DOHH2 (cell line): ENCODE measurements around the gene CPSF6.

Source experiments
- H3F3A ChIP-seq: fragments of 200-600 bp; sonication (generic), shearing (Covaris generic); 2 replicates; pipeline ENCODE4 v1.6.0; 2016; ENCODE audit warnings: antibody characterized with exemption, mild to moderate bottlenecking; ENCODE audit not compliant: control insufficient read depth, insufficient read depth
- H3K27ac ChIP-seq: fragments of 200-600 bp; sonication (generic); 2 replicates; pipeline ENCODE4 v1.5.1; 2014; ENCODE audit warnings: low read depth, mild to moderate bottlenecking, low read length, moderate library complexity
- H3K27me3 ChIP-seq: fragments of 200-600 bp; sonication (generic); 2 replicates; pipeline ENCODE4 v1.6.1; 2014; ENCODE audit warnings: mild to moderate bottlenecking, low read length, mixed read lengths; ENCODE audit not compliant: control insufficient read depth
- H3K36me3 ChIP-seq: fragments of 200-600 bp; sonication (generic); 2 replicates; pipeline ENCODE4 v1.6.1; 2014; ENCODE audit warnings: mild to moderate bottlenecking, low read length, moderate library complexity, mixed read lengths; ENCODE audit not compliant: control insufficient read depth
- H3K4me1 ChIP-seq: fragments of 200-600 bp; sonication (generic); 2 replicates; pipeline ENCODE4 v1.6.1; 2014; ENCODE audit warnings: mild to moderate bottlenecking, low read length, mixed read lengths; ENCODE audit not compliant: control insufficient read depth
- H3K4me2 ChIP-seq: fragments of 200-600 bp; sonication (generic); 2 replicates; pipeline ENCODE4 v1.6.0; 2014; ENCODE audit warnings: mild to moderate bottlenecking, low read length, moderate library complexity
- H3K4me3 ChIP-seq: fragments of 200-600 bp; sonication (generic); 2 replicates; pipeline ENCODE4 v1.5.1; 2014; ENCODE audit warnings: mild to moderate bottlenecking, low read length, mixed read lengths
- H3K79me2 ChIP-seq: fragments of 200-600 bp; sonication (generic); 2 replicates; pipeline ENCODE4 v1.6.1; 2014; ENCODE audit warnings: mild to moderate bottlenecking, low read length, mixed read lengths; ENCODE audit not compliant: control insufficient read depth
- H3K9me2 ChIP-seq: fragments of 200-600 bp; sonication (generic); replicated peaks from 2 replicates; pipeline ENCODE4 v1.6.1; 2014; ENCODE audit warnings: mild to moderate bottlenecking, low read length, mixed read lengths; ENCODE audit not compliant: control insufficient read depth
- H3K9me3 ChIP-seq: fragments of 200-600 bp; sonication (generic); 2 replicates; pipeline ENCODE4 v1.6.1; 2014; ENCODE audit warnings: antibody characterized with exemption, low read length, mixed read lengths; ENCODE audit not compliant: control insufficient read depth, insufficient read depth
- H4K20me1 ChIP-seq: fragments of 200-600 bp; sonication (generic); 2 replicates; pipeline ENCODE4 v1.6.0; 2014; ENCODE audit warnings: low read depth, mild to moderate bottlenecking, antibody characterized with exemption, low read length, moderate library complexity; ENCODE audit not compliant: control insufficient read depth, insufficient read depth
- EZH2phosphoT487 ChIP-seq: fragments of 200-600 bp; sonication (generic); IDR thresholded peaks from 2 replicates; pipeline ENCODE4 v1.6.1; 2017; ENCODE audit warnings: borderline replicate concordance, mild to moderate bottlenecking, antibody characterized with exemption, low read length, moderate library complexity, mixed read lengths
- TF ChIP-seq, protein P1 (sequence below): fragments of 200-600 bp; sonication (generic); IDR thresholded peaks from one replicate; pipeline ENCODE4 v1.5.1; 2014; ENCODE audit warnings: antibody characterized with exemption, mild to moderate bottlenecking, low read depth, low read length; ENCODE audit not compliant: poor library complexity, severe bottlenecking

The CPSF6 gene

GRCh38 chr12:69318225-69318624 is 78.9 kb downstream of the CPSF6 start:
- Histone ChIP-seq H3K27me3 (no peaks in the 10 kb centered on the region), H3F3A (no peaks in the 10 kb centered on the region), H4K20me1 (no peaks in the 10 kb centered on the region), H3K4me3 (no peak overlapping the region), H3K9me2 (no peaks in the 10 kb centered on the region), H3K36me3 (no peaks in the 10 kb centered on the region), H3K4me2 (no peak overlapping the region), H3K79me2 (no peaks in the 10 kb centered on the region), H3K4me1 (peaks cover 13% of the 10 kb centered on the region), H3K9me3 (no peaks in the 10 kb centered on the region), H3K27ac (no peak overlapping the region)
- no peak for TF ChIP-seq EZH2phosphoT487
- TF ChIP-seq, protein P1, sequence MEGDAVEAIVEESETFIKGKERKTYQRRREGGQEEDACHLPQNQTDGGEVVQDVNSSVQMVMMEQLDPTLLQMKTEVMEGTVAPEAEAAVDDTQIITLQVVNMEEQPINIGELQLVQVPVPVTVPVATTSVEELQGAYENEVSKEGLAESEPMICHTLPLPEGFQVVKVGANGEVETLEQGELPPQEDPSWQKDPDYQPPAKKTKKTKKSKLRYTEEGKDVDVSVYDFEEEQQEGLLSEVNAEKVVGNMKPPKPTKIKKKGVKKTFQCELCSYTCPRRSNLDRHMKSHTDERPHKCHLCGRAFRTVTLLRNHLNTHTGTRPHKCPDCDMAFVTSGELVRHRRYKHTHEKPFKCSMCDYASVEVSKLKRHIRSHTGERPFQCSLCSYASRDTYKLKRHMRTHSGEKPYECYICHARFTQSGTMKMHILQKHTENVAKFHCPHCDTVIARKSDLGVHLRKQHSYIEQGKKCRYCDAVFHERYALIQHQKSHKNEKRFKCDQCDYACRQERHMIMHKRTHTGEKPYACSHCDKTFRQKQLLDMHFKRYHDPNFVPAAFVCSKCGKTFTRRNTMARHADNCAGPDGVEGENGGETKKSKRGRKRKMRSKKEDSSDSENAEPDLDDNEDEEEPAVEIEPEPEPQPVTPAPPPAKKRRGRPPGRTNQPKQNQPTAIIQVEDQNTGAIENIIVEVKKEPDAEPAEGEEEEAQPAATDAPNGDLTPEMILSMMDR = no peak

- TF ChIP-seq, protein P1 = no peak
- no peak for TF ChIP-seq EZH2phosphoT487
- no peaks in the 10 kb centered on the region for H3K9me3 ChIP-seq
- H3K27ac ChIP-seq = no peak overlapping the region
- H3K9me2 ChIP-seq = no peaks in the 10 kb centered on the region
- H3K79me2 ChIP-seq = no peaks in the 10 kb centered on the region
- H3K4me2 ChIP-seq = peak overlapping the region; percentile 41
- no peaks in the 10 kb centered on the region for H3F3A ChIP-seq
- no peaks in the 10 kb centered on the region for H3K27me3 ChIP-seq
- H3K4me3 ChIP-seq = peak overlapping the region; percentile 42
- H4K20me1 ChIP-seq = no peaks in the 10 kb centered on the region
- peaks cover 18% of the 10 kb centered on the region for H3K4me1 ChIP-seq
- H3K36me3 ChIP-seq = no peaks in the 10 kb centered on the region
Observed at GRCh38 chr12:69321351-69321750, 82.0 kb downstream of the CPSF6 start.
